Islet of Langerhans (tissue), 1 donor: ENCODE results near the gene HSPBP1.

Source experiments
- FAIRE-seq: peaks from one replicate; lab custom pipeline; 2011; peaks lifted over from hg19 to GRCh38; lab: Jason Lieb, UNC

Gene HSPBP1

GRCh38 chr19:55273978-55274707 lies 5.8 kb downstream of the HSPBP1 start:
- no peak for FAIRE-seq

GRCh38 chr19:55272142-55272541 lies 7.8 kb downstream of the HSPBP1 start:
- FAIRE-seq = no peak

GRCh38 chr19:55270172-55270942 lies 9.6 kb downstream of the HSPBP1 start:
- FAIRE-seq = no peak

DNA sequence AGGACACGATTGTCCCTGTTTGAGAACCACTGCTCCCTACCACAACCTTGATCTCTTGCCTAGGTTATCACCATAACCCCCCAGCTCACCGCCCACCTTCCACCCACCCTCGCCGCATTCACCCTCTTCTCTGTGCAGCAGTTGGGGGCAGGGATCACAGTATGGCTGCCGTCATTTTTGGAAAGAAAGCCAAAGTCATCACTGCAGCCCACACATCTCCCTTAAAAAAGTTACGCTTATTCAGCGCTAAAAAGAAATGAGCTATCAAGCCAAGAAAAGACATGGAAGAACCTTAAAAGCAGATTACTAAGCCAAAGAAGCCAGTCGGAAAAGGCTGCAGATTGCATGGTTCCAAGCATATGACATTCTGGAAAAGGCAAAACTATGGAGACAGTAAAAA lies 10.6 kb downstream of the HSPBP1 start:
- no peak for FAIRE-seq

DNA sequence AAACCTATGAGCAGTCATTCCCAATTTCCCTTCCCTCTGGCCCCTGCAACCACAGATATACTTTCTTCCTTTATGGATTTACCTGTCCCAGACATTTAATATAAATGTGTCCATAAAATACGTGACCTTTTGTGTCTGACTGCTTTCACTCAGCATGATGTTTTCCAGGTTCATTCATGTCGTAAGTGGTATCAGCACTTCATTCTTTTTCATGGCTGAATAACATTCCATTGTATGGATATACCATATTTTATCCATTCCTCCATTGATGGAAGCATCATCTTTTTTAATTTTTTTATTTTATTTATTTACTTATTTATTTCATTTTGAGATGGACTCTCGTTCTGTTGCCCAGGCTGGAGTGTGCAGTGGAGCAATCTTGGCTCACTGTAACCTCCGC lies 13.1 kb downstream of the HSPBP1 start:
- FAIRE-seq = no peak

GRCh38 chr19:55266404-55266803 lies 13.5 kb downstream of the HSPBP1 start:
- no peak for FAIRE-seq

- no peak for FAIRE-seq
Measured at GRCh38 chr19:55265723-55266386, 14.1 kb downstream of the HSPBP1 start.

DNA sequence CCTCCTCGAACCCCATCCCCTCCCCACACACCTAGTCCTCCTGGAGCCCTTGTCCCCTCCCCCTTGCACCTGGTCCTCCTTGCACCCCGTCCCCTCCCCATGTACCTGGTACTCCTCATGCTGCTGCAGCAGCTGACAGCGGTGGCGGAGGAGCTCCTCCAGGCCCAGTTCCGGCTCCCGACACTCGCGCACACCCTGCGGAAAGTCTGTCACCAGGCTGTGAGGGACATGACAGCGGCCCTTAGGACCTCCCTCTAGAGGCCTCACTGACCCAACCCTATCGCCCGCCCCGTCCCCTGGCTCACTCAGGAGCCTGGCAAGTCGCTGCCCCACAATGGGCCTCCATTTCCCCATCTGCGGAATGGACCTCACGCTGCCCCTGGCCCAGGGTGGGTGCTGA lies 14.7 kb downstream of the HSPBP1 start:
- no peak for FAIRE-seq

DNA sequence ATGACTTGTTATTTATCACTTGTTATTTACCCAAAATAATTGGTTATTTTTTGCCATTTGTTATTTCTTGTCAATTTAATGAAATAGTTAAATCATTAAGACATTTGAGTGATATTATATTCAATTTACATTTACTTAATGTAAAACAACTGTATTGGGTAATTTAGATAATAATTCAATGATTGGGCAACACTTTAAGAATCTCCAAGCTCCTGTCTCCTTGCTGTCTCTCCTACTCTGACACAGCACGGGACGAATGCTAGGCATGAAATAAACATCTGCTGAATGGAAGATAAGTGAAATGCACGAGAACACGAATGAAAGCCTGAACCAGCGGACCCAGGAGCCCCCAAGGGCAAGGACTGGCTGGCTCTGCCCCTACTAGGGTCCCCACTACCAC lies 15.4 kb downstream of the HSPBP1 start:
- no peak for FAIRE-seq

GRCh38 chr19:55262359-55262758 lies 17.6 kb downstream of the HSPBP1 start:
- no peak for FAIRE-seq

- no peak for FAIRE-seq
Measured at GRCh38 chr19:55261671-55262126, 18.2 kb downstream of the HSPBP1 start.

GRCh38 chr19:55259540-55260210 lies 20.2 kb downstream of the HSPBP1 start:
- FAIRE-seq = no peak

DNA sequence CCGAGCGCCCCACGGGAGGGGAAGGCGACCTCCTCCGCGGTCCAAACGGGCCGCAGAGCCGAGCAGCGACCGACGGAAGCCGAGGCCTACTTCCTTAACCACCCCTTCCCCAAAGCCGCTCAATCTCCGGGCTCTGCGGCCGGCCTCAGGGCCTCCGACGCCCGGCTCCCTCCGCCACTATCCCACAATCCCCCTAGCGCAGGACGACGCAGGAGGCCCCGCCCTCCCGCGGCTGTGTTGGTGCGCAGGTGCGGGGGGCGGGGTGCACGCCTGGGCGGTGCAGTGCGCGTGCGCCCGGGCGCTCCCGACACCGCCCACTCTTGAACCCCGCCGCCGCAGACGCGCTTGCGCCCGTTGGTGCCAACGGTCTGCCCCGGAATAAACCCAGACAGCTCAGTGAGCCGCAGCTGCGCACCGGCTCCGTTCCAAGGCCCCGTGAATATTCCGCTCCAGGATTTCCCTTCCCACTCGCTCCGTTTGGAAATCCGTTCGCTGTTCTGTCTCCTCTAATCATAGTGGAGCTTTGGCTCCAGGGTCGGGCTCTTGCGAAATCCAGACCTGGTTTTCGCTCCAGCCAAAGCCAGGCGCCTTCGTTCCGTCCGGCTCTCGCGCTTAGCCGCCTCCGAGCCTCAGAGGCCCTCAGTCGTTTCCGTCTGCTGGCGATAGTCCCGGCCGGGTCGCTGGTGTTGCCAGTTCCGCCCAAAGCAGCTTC lies 20.9 kb downstream of the HSPBP1 start, which contains the start of gene PPP6R1:
Gene PPP6R1 (minus strand): TSS at position 190 of the 712 bp plus-strand sequence. CDS start 11,914 bp downstream, outside the sequence.
- peak; percentile 33 for FAIRE-seq

- no peak for FAIRE-seq
Measured at GRCh38 chr19:55258476-55258827, 21.5 kb downstream of the HSPBP1 start.

DNA sequence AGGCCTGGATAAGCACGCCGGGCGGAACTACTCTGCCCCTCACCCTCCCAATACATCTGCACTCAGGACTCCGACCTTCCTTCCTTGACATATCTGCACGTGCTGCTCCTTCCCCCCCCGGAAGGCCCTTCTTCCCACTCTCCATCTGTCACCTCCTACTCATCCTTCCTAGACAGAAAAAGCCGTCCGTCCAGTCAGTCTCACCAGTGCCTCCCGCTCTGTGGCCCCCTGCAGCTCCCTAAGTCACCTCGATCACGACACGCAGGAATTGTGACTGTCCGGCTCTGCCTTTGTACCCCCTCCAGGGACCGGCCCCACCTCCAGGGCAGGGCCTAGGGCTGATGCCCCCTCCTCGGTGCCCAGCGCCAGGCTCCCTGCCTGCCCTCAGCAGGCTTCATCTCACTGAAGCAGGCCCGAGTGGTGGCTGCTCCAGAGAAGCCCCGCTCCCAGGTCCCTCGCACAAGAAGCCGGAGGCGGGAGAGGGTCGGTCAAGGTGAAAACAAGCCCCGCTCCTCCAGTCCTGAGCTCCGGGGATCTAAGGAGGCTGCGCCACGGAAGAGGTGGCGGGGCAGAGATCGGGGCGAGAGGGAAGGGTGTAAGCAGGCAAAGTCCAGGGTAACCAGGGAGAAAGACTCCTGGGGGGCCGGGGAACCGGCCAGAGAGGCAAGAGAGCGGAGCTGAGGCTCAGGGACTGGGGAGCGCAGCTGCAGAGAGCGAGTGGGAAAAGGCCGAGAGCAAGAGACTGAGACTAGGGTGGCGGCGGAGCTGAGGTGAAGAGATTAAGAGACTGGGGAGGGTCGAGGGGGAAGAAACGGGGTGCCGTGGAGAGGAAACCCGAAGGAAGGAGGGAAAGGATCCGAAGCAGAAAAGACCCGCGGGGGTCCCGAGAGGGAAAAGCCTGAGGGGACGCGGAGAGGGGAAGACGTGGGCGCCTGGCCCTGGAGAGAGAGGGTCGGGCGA lies 22.2 kb downstream of the HSPBP1 start:
- FAIRE-seq = no peak

DNA sequence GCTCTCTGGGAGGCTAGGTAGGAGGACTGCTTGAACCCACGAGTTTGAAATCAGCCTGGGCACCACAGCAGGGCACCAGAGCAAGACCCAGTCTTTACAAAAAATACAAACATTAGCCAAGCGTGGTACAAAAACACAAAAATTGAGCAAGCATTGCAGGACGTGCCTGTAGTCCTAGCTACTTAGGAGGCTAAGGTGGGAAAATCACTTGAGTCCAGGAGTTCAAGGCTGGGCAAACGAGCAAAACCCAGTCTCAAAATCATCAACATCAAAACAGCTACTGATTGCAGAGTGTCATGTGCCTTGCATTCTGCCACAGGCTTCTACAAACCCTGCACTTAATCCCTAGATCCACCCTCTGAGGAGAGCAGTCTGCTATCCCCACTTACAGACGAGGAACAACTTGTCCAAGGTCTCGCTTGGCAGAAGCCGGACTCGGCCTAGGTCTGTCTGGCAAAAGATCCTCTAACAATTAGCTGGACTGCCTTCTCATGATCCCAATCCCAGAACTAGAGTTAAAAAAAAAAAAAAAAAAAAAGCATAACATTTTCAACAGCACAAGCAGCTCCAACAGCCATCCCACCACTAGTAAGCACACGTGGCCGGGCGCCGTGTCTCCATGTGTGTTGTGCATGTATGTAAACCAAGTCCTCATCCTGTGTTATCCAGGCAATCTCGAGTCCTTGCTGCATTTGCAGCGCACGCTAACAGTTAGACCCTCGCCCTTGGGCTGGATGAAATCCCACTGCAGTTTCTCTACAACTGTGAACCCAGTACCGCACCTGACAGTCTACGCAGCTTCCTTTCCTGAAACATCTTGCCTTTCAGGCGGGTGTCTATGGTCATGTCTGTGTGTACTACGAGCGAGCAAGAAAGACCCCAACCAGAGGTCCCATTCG lies 23.1 kb downstream of the HSPBP1 start:
- no peak for FAIRE-seq

DNA sequence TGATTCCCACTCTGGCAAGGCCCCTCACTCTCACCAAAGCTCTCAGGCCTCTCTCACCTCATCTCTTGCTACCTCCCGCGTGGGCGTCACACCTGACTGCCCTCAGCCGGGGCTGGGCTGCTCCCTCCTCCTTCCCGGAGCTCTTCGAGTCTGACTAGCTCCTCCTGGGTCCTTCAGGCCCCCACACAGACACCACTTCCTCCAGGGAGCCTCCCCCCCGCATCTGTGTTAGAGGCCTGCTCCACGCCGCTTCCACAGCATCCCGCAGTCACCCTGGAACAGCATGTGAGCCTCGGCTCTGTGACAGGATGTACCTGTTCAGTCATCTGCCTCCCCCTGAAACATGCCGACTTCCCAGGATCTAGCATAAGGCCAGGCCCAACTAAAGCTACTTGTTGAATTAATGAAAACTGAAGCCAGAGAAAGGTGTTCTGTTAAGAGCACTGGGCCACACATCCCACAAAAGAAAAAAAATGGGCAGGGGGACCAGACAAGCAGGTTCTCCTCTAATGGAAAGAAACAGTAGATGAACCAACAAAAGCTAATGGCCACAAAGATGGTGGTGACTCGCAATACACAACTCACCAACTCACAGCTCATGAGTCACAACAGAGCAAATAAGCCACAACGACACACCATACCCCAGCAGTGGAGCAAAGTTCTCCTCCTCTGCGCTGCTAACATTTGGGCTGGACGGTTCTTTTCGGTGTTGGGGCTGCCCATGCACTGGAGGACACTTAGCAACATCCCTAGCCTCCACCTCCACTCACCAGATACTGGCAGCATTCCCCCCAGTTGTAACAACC lies 24.1 kb downstream of the HSPBP1 start:
- no peak for FAIRE-seq

GRCh38 chr19:55254625-55254977 lies 25.3 kb downstream of the HSPBP1 start:
- no peak for FAIRE-seq
